Renal pelvis (tissue), 4 donors: ENCODE data around the gene BOK. TPM values are rescaled to one million over a fixed set of nuclear protein-coding genes. Genes with fewer than 3 reads are reported as not detected.
"Not testable (repeated sequence)": the region's sequence is repeated elsewhere in the genome, so short reads cannot be mapped to it uniquely, and the experiment has no call there.

Experiments
- DNase-seq: peaks from one replicate; pipeline ENCODE4 v3.0.0-alpha.2; 2013
- polyA plus RNA-seq, 3 donors: library from polyadenylated mRNA; unstranded; fragments of 120-200 nt; gene quantifications; one replicate each; pipeline ENCODE4 v1.2.1, GENCODE V29; 2013; ENCODE audit not compliant: insufficient read length in 3 of 3

The BOK gene
- polyA plus RNA-seq, 3 donors = 24.7 to 29.9 (median 28.4) TPM

GRCh38 chr2:241570961-241571581 lies 12.5 kb downstream of the BOK start:
- no peak for DNase-seq

- no peak for DNase-seq
These were observed 13.5 kb downstream of the BOK start for GRCh38 chr2:241571821-241572620.

- DNase-seq = not testable (repeated sequence)
These were observed 14.5 kb downstream of the BOK start for GRCh38 chr2:241572915-241573651.

GRCh38 chr2:241573741-241574140 lies 15.2 kb downstream of the BOK start:
- DNase-seq = no peak

- DNase-seq = no peak
These were observed 16.5 kb downstream of the BOK start for GRCh38 chr2:241574911-241575623.

GRCh38 chr2:241575624-241576292 lies 17.2 kb downstream of the BOK start:
- DNase-seq = no peak

- no peak for DNase-seq
These were observed 17.7 kb downstream of the BOK start for GRCh38 chr2:241576293-241576654.

- DNase-seq = peak; percentile 28
These were observed 19.0 kb downstream of the BOK start for GRCh38 chr2:241577413-241578122.

- no peak for DNase-seq
These were observed 20.7 kb downstream of the BOK start for GRCh38 chr2:241579281-241579680.

GRCh38 chr2:241582328-241582727 lies 23.8 kb downstream of the BOK start:
- no peak for DNase-seq

- DNase-seq = no peak
These were observed 24.3 kb downstream of the BOK start for GRCh38 chr2:241582806-241583205.

- DNase-seq = no peak
These were observed 25.9 kb downstream of the BOK start for GRCh38 chr2:241584436-241584835.

- no peak for DNase-seq
These were observed 28.2 kb downstream of the BOK start for GRCh38 chr2:241586564-241587264.

GRCh38 chr2:241589863-241590262 lies 31.3 kb downstream of the BOK start:
- not testable (repeated sequence) for DNase-seq

GRCh38 chr2:241590496-241591455 lies 32.2 kb downstream of the BOK start:
- DNase-seq = not testable (repeated sequence)

- DNase-seq = no peak
These were observed 33.7 kb downstream of the BOK start for GRCh38 chr2:241592126-241592845.

- DNase-seq = no peak
These were observed 34.7 kb downstream of the BOK start for GRCh38 chr2:241593271-241593670.

- no peak for DNase-seq
These were observed 37.1 kb downstream of the BOK start for GRCh38 chr2:241595600-241596140.
